ENCODE measurements around the gene FBLN1.

GRCh38 chr22:45515676-45516075 lies 13.0 kb downstream of the FBLN1 start:
- TF ChIP-seq CTCF (conservative IDR thresholded peaks at IDR 0.05 in 1 of 2, IDR thresholded peaks at IDR 0.05 in 1 of 2; ENCODE audit: extremely low read depth in 1 of 2, insufficient read depth in 1 of 2, low read depth in 1 of 2, low read length in 2 of 2) (no peak), EZH2 (IDR thresholded peaks at IDR 0.05; ENCODE audit: borderline replicate concordance, low read length) (no peak)
